ENCODE results near the gene PCP2.

Gene PCP2

GRCh38 chr19:7606289-7606688 is 27.2 kb downstream of the PCP2 start:
- TF ChIP-seq CTCF (IDR thresholded peaks at IDR 0.05; ENCODE audit: low read depth, low read length) = no peak
- in situ Hi-C loops (cut with HindIII; ENCODE audit: low sequenced_read_pairs) = no loop called here
- no peak overlapping the region for H3K4me3 ChIP-seq (ENCODE audit: low read depth, low read length)
- no peak for DNase-seq (ENCODE audit: low read depth, low spot score)

- no peak for TF ChIP-seq CTCF (IDR thresholded peaks at IDR 0.05; ENCODE audit: low read depth, low read length)
- no peak for DNase-seq (ENCODE audit: low read depth, low spot score)
- H3K4me3 ChIP-seq (ENCODE audit: low read depth, low read length) = no peak overlapping the region
- in situ Hi-C loops (cut with HindIII; ENCODE audit: low sequenced_read_pairs) = no loop called here
Observed at GRCh38 chr19:7605490-7606222, 27.9 kb downstream of the PCP2 start.

- no peak for TF ChIP-seq CTCF (IDR thresholded peaks at IDR 0.05; ENCODE audit: low read depth, low read length)
- H3K4me3 ChIP-seq (ENCODE audit: low read depth, low read length) = no peak overlapping the region
- in situ Hi-C loops (cut with HindIII; ENCODE audit: low sequenced_read_pairs) = no loop called here
- DNase-seq (ENCODE audit: low read depth, low spot score) = no peak
Observed at GRCh38 chr19:7603919-7604318, 29.6 kb downstream of the PCP2 start.

GRCh38 chr19:7602935-7603497 is 30.5 kb downstream of the PCP2 start:
- in situ Hi-C loops (cut with HindIII; ENCODE audit: low sequenced_read_pairs) = no loop called here
- TF ChIP-seq CTCF (IDR thresholded peaks at IDR 0.05; ENCODE audit: low read depth, low read length) = no peak
- no peak for DNase-seq (ENCODE audit: low read depth, low spot score)
- no peak overlapping the region for H3K4me3 ChIP-seq (ENCODE audit: low read depth, low read length)

- in situ Hi-C loops (cut with HindIII; ENCODE audit: low sequenced_read_pairs) = no loop called here
- no peak for TF ChIP-seq CTCF (IDR thresholded peaks at IDR 0.05; ENCODE audit: low read depth, low read length)
- no peak for DNase-seq (ENCODE audit: low read depth, low spot score)
- H3K4me3 ChIP-seq (ENCODE audit: low read depth, low read length) = no peak overlapping the region
Observed at GRCh38 chr19:7602240-7602934, 31.1 kb downstream of the PCP2 start.

GRCh38 chr19:7600721-7601120 is 32.8 kb downstream of the PCP2 start:
- TF ChIP-seq CTCF (IDR thresholded peaks at IDR 0.05; ENCODE audit: low read depth, low read length) = no peak
- in situ Hi-C loops (cut with HindIII; ENCODE audit: low sequenced_read_pairs) = no loop called here
- no peak for DNase-seq (ENCODE audit: low read depth, low spot score)
- H3K4me3 ChIP-seq (ENCODE audit: low read depth, low read length) = no peak overlapping the region
